COLO668 (cell line): ENCODE data around the gene SUGCT.

Experiments
- DNase-seq: peaks from one replicate; lab custom pipeline; 2025; ENCODE audit not compliant: unreplicated experiment; lab: John Stamatoyannopoulos, UW

SUGCT gene

GRCh38 chr7:40509287-40509996, 374.6 kb downstream of the SUGCT start:
- no peak for DNase-seq

GRCh38 chr7:40516376-40516775, 381.6 kb downstream of the SUGCT start:
- DNase-seq: no peak

- DNase-seq: no peak
Measured at GRCh38 chr7:40519009-40519408, 384.2 kb downstream of the SUGCT start.

DNA sequence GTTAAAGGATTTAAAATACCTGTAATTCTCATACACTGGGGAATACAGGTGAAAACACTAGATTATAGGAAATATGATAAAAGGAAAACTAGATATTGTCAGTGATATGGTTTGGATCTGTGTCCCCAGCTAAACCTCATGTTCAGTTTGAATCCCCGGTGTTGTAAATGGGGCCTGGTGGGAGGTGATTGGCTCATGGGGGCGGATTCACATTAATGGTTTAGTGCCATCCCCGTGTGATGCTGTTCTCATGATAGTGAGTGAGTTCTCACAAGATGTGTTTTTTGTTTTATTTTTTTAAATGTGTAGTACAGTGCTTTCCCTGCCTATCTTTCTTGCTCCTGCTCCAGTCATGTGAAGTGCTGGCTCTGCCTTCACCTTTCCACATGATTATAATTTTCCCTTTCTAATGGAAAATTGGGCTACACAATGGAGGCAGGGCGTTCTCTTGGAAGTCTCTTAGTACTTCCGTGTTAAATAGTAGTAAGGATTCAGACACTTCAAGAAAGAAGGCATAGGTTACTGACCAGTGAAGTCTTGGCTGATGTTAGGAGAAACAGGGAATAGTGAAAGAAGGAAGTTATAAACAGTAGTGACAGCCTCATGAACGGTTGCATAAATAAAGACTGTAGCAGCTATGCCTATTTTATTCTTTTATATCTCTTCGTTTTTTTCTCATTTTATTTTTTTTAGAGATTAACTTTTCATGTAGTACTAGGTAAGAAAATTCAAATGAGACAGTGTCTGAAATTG, 386.4 kb downstream of the SUGCT start:
- no peak for DNase-seq

DNA sequence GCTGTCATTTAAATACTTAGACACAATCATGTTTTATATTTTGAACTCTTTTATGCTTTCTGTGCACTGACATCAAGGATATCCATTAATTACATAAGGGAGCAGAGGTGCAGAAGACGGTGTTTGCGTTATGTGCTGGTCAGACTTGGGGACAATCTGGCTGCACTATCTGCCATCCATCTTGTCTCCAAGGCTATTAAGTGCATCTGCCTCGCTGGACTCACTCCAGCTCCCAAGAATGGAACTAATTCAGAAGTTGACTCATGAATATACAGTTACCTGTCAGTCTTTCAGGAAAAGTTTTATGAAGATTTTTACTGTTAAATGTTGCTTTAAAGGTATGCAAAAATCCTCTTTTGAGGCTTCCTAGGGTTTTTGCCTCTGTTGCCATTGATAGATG, 391.0 kb downstream of the SUGCT start:
- DNase-seq: no peak

- no peak for DNase-seq
Measured at GRCh38 chr7:40526951-40527715, 392.3 kb downstream of the SUGCT start.

GRCh38 chr7:40527723-40528122, 392.9 kb downstream of the SUGCT start:
- no peak for DNase-seq

DNA sequence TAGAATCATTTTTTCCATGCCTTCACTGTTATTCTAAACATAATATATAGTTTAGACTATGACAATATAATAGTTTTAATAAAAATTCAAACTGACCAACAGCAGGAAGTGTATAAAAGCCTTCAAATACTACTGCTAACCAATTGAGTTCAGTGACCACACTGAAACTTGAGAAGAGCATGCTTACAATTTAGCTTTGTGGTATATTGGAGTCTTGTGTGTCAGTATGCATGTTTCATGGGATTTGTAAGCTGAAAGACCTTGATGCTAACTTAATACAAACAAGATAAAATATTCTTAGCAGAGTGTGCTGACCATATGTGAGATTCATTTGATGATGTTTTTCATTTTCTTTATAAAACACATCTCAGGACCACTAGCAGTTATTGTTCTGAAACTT, 395.5 kb downstream of the SUGCT start:
- no peak for DNase-seq

- no peak for DNase-seq
Measured at GRCh38 chr7:40531956-40532355, 397.2 kb downstream of the SUGCT start.

- no peak for DNase-seq
Measured at GRCh38 chr7:40535678-40536077, 400.9 kb downstream of the SUGCT start.

DNA sequence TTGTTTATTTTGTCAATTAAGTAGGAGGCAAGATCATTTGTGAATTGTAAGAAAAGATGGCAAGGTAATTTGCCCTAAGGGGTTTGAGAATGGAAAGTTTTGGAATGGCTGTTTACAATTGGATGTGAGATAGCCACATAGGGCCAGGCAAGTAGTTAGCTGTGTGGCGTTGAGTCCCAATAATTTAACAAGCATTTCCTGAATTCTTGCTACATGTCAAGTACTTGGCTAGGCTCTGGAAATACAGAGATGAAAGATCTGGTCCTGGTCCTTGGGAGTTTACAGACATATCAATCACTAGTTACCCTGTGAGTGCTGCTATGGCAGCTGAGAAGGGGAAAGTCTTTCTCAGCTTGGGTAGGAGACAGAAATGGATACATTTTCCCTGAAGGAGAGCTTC, 401.6 kb downstream of the SUGCT start:
- DNase-seq: no peak

- DNase-seq: no peak
Measured at GRCh38 chr7:40538281-40538680, 403.5 kb downstream of the SUGCT start.

DNA sequence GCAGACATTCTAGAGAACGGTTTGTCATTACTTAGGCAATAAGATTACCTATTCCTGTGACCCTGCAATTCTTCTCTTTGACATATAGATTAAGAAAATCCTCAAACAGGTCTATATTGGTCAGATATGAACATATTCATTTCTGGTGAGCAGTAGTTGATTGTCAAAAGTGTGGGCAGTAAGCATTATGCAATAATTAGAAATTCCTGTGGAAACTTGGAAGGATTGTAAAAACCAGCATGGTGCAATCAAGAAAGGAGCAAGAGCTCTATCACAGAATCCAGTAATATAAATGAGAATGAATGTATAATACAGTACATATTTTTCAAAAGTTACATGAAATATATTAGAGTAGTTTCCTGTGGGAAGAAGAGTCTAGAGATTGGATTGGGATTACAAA, 406.5 kb downstream of the SUGCT start:
- no peak for DNase-seq

- no peak for DNase-seq
Measured at GRCh38 chr7:40542982-40543741, 408.4 kb downstream of the SUGCT start.

GRCh38 chr7:40544221-40544723, 409.5 kb downstream of the SUGCT start:
- DNase-seq: no peak

- DNase-seq: no peak
Measured at GRCh38 chr7:40544871-40545303, 410.1 kb downstream of the SUGCT start.

DNA sequence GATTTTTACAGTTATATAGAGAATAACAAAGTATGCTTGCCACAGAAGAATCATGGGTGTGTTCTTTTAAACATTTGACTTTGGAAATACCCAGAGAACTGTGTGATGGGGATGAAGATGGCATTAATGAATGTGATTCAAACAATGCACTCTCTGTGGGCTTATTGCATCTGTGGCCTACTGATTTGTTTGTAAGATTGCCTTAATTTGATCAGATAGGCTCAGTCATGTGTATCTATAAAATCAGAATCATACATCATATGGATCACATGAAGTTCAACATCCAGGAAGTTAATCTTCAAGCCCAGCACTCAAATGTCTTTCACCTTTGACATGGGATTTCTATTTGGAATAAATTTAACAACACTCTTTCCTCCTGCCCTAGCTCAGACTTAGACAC, 410.9 kb downstream of the SUGCT start:
- DNase-seq: no peak

DNA sequence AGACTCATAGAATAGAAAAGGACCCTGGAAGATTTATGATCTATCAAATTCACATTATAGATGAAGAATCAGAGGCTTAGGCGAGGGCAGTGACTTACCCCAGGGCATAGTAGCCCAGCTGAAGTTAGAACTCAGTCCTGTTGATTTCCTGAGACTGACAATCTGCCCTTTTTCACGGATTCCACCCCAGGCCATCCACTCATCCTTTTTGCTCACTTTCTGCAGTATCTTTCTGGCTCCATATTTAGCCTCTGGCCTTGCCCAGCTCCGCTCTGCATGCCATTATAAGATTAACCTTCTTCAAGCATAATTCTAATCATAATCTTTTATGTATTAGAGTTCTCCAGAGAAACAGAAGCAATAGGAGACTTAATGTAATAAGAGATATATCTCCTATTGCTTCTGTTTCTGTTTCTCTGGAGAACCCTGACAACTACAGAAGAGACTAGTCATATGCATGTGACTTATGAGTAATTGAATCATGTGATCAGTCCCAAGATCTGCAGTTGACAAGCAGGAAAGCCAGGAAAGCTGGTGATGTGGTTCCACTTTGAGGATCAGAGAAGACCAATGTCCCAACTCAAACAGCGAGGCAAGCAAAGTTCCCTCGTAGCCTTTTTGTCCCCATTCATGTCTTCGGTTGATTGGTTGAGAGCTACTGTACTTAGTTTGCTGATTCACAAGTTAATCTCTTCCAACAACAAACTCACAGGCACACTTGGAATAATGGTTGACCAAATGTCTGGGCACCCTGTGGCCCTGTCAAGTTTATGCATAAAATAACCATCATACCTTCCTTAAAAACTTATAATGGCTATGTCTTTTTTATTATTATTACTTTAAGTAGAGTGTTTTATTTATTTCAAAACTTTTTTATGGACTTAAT, 412.1 kb downstream of the SUGCT start:
- DNase-seq: no peak

GRCh38 chr7:40549372-40550039, 414.7 kb downstream of the SUGCT start:
- no peak for DNase-seq
